Colonic mucosa (tissue), 4 donors: ENCODE data around the gene ZFHX3. TPM values are rescaled to one million over a fixed set of nuclear protein-coding genes. Genes with fewer than 3 reads are reported as not detected.

Experiments
- DNase-seq: peaks from one replicate; pipeline ENCODE4 v3.0.0-alpha.2; 2020
- H3K27ac ChIP-seq: fragments of 200-600 bp; one replicate; pipeline ENCODE4 v1.8.0; 2021
- H3K27me3 ChIP-seq: fragments of 200-600 bp; one replicate; pipeline ENCODE4 v1.8.0; 2021
- H3K36me3 ChIP-seq: fragments of 200-600 bp; one replicate; pipeline ENCODE4 v1.8.0; 2021
- H3K4me1 ChIP-seq: fragments of 200-600 bp; one replicate; pipeline ENCODE4 v1.8.0; 2021; ENCODE audit warnings: mild to moderate bottlenecking
- H3K4me3 ChIP-seq: fragments of 200-600 bp; one replicate; pipeline ENCODE4 v1.8.0; 2021
- H3K9ac ChIP-seq, 2 donors: one replicate each; pipeline ENCODE4 v1.7.0; 2013; ENCODE audit warnings: control low read depth in 2 of 2, low read depth in 2 of 2, low read length in 2 of 2
- H3K9me3 ChIP-seq: fragments of 200-600 bp; one replicate; pipeline ENCODE4 v1.8.0; 2021
- intact Hi-C: fragments of 100-400 bp; cut with DNase I; formaldehyde crosslinking; loops from one replicate; pipeline ENCODE4 v1.14.1; 2022
- total RNA-seq, 2 donors: library from RNA; stranded (reverse); fragmentation: NEBNext Ultra II Directional in 1 of 2; extraction: Animal tissue kit (Norgen Biotek cat#: 25700) in 1 of 2; gene quantifications; one replicate each; pipeline ENCODE4 v1.2.1, GENCODE V29; 2021
- TF ChIP-seq, protein P1 (sequence below): fragments of 200-600 bp; IDR thresholded peaks from one replicate; pipeline ENCODE4 v1.8.0; 2022; ENCODE audit warnings: antibody characterized with exemption, mild to moderate bottlenecking
- donor health status: healthy.
- donor health status: DM: no; HTN: no; CAD: no.
- donor health status: DM: no; HTN: no; CAD: no.

The ZFHX3 gene
- total RNA-seq, 2 donors from 2014 or later, result 10.5 to 12.8 TPM

DNA sequence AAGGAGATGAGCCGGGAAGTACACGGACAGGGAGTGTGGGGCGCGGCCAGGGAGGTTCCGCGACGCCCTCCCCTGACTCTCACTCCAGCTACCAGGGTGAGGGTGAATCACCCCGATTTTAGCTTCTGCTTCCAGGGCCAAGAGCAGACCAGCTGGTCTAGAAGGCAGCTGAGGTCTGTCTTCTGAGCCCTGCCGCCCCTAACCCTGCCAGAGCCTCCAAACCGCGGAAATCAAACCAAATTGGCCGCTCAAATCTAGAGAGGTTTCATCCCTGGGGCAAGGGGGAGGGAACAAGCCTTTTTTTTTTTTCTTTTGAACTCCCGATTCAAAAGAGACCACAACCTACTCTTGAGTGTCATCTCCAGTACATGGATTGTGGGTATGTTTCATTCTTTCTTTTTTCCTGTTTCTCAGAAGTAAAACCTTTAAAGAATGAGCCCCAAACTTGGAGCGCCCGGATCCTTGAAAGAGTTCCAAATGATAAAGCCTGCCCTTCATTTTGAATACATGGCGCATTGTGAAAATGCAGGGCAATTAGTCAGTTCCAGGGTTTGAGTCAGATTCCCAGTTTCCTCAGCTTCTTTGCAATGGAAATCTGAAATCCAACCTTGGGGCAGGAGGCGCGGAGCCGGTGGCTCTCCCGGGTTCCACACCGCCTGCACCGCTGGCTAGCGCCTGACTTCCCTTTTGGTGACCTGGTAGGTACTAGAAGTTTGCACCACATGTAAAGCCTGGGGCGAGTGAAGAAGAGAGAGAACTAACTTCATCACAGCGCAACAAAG lies 16.5 kb upstream of the ZFHX3 start:
- H3K4me3 ChIP-seq, result peak overlapping the region; percentile 8
- H3K4me1 ChIP-seq, result peaks cover 3% of the 10 kb centered on the region
- H3K27ac ChIP-seq, result no peak overlapping the region
- H3K36me3 ChIP-seq, result no peaks in the 10 kb centered on the region
- intact Hi-C loops, result loop anchor here (10.0 kb wide), 1 partner anchor 110 kb away; no protein-coding TSS in a partner anchor
- no peak for DNase-seq
- TF ChIP-seq, protein P1, sequence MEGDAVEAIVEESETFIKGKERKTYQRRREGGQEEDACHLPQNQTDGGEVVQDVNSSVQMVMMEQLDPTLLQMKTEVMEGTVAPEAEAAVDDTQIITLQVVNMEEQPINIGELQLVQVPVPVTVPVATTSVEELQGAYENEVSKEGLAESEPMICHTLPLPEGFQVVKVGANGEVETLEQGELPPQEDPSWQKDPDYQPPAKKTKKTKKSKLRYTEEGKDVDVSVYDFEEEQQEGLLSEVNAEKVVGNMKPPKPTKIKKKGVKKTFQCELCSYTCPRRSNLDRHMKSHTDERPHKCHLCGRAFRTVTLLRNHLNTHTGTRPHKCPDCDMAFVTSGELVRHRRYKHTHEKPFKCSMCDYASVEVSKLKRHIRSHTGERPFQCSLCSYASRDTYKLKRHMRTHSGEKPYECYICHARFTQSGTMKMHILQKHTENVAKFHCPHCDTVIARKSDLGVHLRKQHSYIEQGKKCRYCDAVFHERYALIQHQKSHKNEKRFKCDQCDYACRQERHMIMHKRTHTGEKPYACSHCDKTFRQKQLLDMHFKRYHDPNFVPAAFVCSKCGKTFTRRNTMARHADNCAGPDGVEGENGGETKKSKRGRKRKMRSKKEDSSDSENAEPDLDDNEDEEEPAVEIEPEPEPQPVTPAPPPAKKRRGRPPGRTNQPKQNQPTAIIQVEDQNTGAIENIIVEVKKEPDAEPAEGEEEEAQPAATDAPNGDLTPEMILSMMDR, result no peak
- peak overlapping the region in 1 of 2 donors; percentile 32 for H3K9ac ChIP-seq
- H3K27me3 ChIP-seq, result peaks cover 26% of the 10 kb centered on the region
- no peaks in the 10 kb centered on the region for H3K9me3 ChIP-seq

- intact Hi-C loops, result loop anchor here (10.0 kb wide), 1 partner anchor 111 kb away; no protein-coding TSS in a partner anchor
- no peak overlapping the region for H3K27ac ChIP-seq
- no peaks in the 10 kb centered on the region for H3K36me3 ChIP-seq
- H3K4me3 ChIP-seq, result no peak overlapping the region
- peaks cover 26% of the 10 kb centered on the region for H3K27me3 ChIP-seq
- DNase-seq, result no peak
- no peaks in the 10 kb centered on the region for H3K9me3 ChIP-seq
- TF ChIP-seq, protein P1, result no peak
- H3K9ac ChIP-seq, result no peak overlapping the region
- H3K4me1 ChIP-seq, result peaks cover 3% of the 10 kb centered on the region
Observed at GRCh38 chr16:73063854-73064211, 15.9 kb upstream of the ZFHX3 start.

- intact Hi-C loops, result loop anchor here (10.0 kb wide), 1 partner anchor 112 kb away; no protein-coding TSS in a partner anchor
- Histone ChIP-seq H3K36me3 (no peaks in the 10 kb centered on the region), H3K9ac (no peak overlapping the region), H3K4me1 (peaks cover 3% of the 10 kb centered on the region), H3K9me3 (no peaks in the 10 kb centered on the region), H3K27ac (no peak overlapping the region), H3K27me3 (peaks cover 26% of the 10 kb centered on the region), H3K4me3 (no peak overlapping the region)
- TF ChIP-seq, protein P1, result no peak
- DNase-seq, result no peak
Observed at GRCh38 chr16:73062743-73063733, 15.1 kb upstream of the ZFHX3 start.

DNA sequence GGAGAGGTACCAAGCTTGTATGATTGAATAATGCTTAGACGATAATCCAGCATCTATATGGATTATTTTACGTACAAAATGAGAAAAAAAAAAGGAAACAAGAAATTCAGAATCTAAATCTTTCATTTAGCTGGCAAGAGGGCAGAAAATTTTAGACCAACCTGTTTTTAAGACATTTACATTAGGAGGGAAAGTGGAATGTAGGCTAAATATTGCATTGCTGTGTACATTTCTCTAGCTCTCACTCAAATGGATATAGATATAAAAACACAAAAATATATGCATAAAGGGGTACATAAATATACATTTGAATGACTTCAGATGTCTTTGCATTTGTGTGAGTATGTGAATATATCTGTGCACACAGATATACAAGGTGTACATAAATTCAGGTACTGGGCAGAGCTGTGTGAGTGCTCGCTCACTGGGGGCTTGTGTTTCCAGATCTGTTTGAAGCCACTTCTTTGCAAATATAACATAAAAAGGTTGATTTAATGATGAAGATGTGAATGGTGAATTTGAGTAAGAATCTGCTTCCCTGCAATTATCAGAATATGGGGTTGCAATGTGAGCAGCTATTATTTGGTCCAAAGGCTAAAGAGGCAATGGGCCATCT lies 14.2 kb upstream of the ZFHX3 start:
- H3K27ac ChIP-seq, result no peak overlapping the region
- no peak for DNase-seq
- H3K36me3 ChIP-seq, result no peaks in the 10 kb centered on the region
- intact Hi-C loops, result loop anchor here (10.0 kb wide), 1 partner anchor 113 kb away; no protein-coding TSS in a partner anchor
- TF ChIP-seq, protein P1, result no peak
- H3K4me1 ChIP-seq, result peaks cover 3% of the 10 kb centered on the region
- no peak overlapping the region for H3K9ac ChIP-seq
- H3K4me3 ChIP-seq, result no peak overlapping the region
- peaks cover 26% of the 10 kb centered on the region for H3K27me3 ChIP-seq
- no peaks in the 10 kb centered on the region for H3K9me3 ChIP-seq
